ENCODE measurements around the gene PARP3.

GRCh38 chr3:51941463-51941797, 733 bp upstream of the PARP3 start:
- no peak for TF ChIP-seq POLR2A (IDR thresholded peaks at IDR 0.05; ENCODE audit: extremely low read depth, insufficient read length)
- no peak for TF ChIP-seq MAX (IDR thresholded peaks at IDR 0.05; ENCODE audit: low read depth, low read length)
- TF ChIP-seq CTCF (IDR thresholded peaks at IDR 0.05; ENCODE audit: low read depth, low read length) = no peak

All from NB4 (cell line).